Renal pelvis (tissue), 4 donors: ENCODE data around the gene AXIN1. TPM values are rescaled to one million over a fixed set of nuclear protein-coding genes. Genes with fewer than 3 reads are reported as not detected.
"Not testable (repeated sequence)": the region's sequence is repeated elsewhere in the genome, so short reads cannot be mapped to it uniquely, and the experiment has no call there.

Source experiments
- DNase-seq: peaks from one replicate; pipeline ENCODE4 v3.0.0-alpha.2; 2013
- polyA plus RNA-seq, 3 donors: library from polyadenylated mRNA; unstranded; fragments of 120-200 nt; gene quantifications; one replicate each; pipeline ENCODE4 v1.2.1, GENCODE V29; 2013; ENCODE audit not compliant: insufficient read length in 3 of 3

The AXIN1 gene
- polyA plus RNA-seq, 3 donors: 21.9 to 22.9 (median 22.7) TPM

DNA sequence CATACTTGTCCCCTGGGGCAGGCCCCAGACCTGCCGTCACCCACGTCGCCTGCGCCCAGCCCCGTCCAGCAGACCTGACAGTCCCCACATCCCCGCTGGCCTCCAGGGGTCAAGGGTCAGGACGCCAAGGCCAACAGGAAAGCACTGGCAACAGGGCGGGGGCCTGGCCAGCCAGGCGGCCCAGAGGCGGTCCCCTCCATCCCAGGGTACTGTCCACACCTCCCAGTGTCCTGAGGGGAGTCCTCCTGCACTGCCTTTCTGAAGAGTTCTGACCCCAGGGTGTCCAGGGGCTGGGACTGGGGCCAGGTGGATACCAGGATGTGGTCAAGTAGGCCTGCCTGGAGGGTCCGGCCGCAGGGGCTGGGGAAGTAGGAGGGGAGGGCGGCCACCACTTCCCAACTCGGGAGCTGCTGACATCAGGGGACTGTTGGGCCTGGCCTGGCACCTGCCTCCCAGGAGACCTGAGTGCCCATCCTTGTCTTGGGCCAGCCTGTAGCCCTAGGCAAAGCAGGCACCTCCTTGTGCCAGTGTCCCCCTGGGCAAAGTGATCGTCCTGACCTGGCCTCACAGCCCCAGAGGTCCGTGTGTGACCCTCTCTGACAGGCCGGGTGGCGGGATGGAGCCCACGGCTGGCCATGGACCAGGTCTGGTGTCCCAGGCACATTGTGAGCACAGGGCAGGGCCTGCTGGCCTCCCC lies 6.7 kb upstream of the AXIN1 start:
- DNase-seq: no peak

DNA sequence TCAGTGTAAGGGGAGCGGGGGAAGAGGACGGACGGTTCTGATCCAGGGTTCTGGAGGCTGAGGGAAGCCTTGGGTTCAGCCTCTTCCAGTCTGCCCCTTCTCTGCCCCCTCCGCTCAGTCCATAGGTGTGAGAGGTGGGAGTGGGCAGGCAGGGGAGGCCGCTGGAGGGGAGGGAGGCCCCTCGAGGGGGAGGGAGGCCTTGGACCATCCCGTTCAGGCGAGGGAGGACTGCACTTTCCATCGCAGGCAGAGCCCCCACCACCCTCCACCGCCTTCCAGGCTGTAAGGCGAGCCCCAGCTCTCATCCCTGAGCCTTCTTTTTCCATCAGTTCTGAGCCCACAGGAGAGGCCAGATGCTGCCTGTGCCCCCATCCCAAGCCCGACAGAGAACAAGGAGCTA lies 4.2 kb upstream of the AXIN1 start:
- no peak for DNase-seq

DNA sequence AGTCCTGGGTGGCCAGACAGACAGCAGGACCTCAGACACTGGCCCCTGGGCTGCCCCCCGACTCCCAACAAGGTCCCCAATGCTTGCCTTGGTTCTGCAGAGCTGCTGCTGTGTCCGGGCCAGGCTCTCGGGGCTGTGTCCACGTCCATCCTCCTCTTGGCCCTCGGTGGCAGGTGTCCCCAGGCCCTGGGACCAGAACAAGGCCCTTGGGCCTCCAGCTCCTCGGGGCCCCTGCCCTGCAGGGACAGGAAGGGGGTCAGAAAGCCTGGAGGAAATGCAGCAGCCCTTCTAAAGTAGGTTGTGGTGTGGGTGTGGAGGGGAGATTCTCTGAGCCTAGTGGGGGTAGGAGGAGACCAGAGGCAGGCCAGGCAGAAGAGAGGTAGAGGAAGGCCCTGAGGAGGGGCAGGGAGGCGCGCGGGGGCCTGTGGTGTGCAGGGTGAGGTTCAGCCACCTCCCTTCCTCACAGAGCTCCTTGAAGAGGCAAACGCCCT lies 2.5 kb upstream of the AXIN1 start:
- DNase-seq: no peak

- no peak for DNase-seq
Observed at GRCh38 chr16:354291-354881, 1.9 kb upstream of the AXIN1 start.

- DNase-seq: no peak
Observed at GRCh38 chr16:353404-354290, 1.1 kb upstream of the AXIN1 start.

- DNase-seq: no peak
Observed at GRCh38 chr16:351804-352520, 561 bp downstream of the AXIN1 start.

- DNase-seq: no peak
Observed at GRCh38 chr16:350203-350602, 2.3 kb downstream of the AXIN1 start.

- DNase-seq: no peak
Observed at GRCh38 chr16:349211-349610, 3.3 kb downstream of the AXIN1 start.

DNA sequence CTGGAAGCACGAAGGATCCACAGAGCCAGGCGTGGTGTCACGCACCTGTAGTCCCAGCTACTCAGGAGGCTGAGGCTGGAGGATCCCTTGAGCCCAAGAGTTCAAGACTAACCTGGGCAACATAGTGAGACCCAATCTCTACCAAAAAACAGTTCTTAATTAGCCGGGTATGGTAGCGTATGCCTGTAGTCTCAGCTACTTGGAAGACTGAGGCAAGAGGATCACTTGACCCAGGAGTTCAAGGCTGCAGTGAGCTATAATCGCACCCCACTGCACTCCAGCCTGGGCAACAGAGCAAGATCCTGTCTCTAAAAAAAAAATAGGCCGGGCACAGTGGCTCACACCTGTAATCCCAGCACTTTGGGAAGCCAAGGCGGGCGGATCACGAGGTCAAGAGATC lies 4.0 kb downstream of the AXIN1 start:
- not testable (repeated sequence) for DNase-seq

DNA sequence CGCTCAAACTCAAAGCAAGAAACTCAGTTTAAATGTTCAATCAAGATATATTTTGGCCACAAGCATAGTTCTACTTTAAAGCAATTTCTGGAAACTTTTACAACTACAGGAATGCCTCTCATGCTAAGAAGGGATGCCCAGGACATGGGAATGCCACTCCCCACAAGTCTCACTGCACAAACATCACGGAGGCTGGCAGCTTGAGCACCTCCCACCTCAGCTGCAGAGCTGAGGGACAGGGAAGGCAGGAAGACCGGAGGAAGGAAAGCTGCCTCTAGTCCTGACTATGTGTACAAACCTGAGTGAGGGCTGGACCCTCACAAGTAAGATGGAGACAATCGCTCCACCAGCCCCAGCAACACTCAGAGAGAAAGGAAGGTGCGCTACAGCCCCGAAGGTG lies 5.3 kb downstream of the AXIN1 start:
- no peak for DNase-seq

DNA sequence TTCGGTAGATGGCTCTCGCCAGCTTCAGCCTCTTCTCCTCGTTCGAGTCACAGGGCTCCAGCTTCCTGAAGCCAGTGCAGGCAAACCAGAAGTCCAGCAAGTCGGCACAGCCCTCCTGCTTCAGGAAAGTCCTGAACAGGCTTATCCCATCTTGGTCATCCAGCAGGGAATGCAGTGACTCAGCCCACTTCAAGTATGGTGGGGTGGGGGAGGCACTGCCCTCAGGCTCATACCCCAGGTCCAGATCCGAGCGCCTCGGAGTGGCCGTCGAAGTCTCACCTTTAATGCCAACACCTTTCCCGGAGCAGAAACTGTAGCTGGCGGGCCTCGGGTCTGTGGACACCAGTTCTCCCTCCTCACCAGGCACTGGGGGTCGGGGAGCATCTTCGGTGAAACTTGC lies 5.9 kb downstream of the AXIN1 start:
- DNase-seq: no peak

GRCh38 chr16:345772-346171 lies 6.8 kb downstream of the AXIN1 start:
- DNase-seq: no peak

GRCh38 chr16:342455-343213 lies 9.9 kb downstream of the AXIN1 start:
- DNase-seq: no peak

DNA sequence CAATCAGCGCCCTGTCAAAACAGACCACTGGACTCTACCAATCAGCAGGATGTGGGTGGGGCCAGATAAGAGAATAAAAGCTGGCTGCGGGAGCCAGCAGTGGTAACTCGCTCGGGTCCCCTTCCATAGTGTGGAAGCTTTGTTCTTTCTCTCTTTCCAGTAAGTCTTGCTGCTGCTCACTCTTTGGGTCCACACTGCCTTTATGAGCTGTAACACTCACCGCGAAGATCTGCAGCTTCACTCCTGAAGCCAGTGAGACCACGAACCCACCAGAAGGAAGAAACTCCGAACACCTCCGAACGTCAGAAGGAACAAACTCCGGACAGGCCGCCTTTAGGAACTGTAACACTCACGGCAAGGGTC lies 10.6 kb downstream of the AXIN1 start:
- not testable (repeated sequence) for DNase-seq

DNA sequence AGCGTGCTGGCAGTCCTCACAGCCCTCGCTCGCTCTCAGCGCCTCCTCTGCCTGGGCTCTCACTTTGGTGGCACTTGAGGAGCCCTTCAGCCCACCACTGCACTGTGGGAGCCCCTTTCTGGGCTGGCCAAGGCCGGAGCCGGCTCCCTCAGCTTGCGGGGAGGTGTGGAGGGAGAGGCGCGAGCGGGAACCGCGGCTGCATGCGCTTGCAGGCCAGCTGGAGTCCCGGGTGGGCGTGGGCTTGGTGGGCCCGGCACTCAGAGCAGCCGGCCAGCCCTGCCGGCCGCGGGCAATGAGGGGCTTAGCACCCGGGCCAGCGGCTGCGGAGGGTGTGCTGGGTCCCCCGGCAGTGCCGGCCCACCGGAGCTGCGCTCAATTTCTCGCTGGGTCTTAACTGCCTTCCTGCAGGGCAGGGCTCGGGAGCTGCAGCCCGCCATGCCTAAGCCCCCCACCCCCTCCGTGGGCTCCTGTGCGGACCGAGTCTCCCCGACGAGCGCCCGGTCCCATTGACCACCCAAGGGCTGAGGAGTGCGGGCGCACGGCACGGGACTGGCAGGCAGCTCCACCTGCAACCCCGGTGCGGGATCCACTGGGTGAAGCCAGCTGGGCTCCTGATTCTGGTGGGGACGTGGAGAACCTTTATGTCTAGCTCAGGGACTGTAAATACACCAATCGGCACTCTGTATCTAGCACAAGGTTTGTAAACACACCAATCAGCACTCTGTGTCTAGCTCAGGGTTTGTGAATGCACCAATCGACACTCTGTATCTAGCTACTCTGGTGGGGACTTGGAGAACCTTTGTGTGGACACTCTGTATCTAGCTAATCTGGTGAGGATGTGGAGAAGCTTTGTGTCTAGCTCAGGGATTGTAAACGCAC lies 11.2 kb downstream of the AXIN1 start:
- not testable (repeated sequence) for DNase-seq

DNA sequence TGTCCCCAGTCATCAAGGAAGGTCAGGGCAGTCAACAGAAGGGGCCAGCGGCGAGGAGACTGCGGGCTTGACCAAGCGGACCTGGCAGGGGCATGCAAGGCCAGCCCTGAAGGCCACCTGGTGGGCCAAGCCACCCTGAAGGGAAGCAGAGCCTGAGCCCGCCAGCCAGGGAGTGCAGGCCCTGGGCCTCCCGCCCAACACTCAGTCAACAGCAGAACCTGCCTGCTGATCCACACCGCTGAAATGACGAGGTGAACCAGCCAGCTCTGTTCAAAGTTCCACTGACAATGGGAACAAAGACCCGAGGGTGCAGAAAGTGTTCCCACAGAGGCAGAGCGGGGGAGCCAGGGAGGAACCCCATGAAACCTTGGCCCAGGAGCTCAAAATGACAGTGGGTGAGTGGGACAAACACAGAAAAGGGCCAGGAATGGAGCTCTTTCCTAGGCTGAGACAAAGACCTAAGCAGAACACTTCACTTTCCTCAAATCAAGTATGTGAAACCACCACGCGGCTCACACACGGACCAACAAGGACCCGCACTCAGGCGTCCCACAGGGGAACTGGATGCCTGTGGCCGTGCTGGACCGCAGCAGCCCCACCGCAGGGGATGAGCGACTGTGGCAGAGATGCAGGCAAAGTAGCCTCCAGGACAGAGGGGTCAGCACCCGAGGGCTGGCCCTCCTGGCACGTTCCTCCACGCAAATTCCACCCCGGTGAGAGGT lies 12.0 kb downstream of the AXIN1 start:
- no peak for DNase-seq

DNA sequence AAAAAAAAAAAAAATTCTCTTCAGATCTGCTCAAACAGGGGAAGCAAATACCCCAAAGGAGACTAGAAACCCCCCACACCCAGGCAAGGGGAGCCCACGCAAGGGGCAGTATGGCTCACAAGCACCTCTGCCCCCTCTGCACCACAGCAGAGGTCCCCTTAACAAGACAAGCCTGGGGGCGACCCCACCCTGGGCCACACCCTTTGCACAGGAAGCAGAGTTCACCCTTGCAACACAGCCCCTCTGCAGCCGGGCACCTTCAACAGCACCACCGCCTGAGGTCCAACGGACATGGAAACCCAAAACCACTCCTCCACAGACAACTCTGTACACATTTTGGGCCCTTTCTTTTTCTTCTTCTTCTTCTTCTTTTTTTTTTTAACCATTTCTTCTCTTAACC lies 12.8 kb downstream of the AXIN1 start:
- DNase-seq: no peak

DNA sequence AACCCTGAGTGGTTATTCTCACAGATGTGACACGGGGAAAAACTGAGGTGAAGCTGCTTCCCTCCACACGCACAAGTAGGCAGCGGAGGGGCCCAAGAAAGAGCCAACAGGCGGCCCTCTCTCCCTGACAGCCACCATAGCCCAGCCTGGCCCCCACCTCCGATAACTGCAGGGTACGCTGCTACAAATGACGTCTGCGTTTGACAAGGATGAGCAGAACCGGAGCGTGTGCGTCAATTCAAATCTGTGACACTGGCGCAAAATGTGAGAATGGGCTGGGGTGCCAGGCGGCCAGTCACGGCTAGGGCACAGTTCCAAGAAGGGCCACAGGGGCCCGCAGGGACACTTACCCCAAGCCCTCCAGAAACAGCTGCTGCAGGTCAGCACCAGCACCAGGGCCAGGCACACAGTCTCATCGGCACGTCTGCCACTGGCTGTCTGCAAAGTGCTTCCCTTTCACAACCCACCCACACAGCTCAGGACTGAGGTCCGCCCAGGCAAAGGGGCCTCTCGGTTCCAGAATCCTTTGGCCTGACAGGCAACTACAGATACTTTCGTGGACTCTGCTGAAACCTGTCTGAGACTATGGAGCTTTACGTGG lies 14.4 kb downstream of the AXIN1 start:
- no peak for DNase-seq

DNA sequence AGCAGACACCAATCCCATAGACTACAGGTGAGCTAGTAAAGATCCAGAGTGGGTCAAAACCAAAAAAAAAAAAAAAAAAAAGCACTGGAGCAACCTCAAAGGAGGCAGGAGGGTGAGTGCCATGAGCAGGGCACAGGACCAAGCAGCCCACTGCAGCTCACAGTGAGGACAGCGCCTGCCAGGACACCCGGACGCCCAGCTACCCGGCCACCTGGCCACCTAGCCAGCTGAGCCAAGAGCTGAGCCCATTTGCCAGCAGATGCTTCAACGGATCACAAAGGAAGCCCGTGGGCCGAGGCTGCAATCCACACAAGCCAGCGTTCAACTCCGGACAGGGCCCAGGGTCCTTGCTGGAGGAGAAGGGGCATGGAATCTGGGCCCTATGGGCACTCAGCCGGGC lies 15.1 kb downstream of the AXIN1 start:
- no peak for DNase-seq
